Measurements from ENCODE around the gene ATAD1. TPM values are rescaled to one million over a fixed set of nuclear protein-coding genes. Genes with fewer than 3 reads are reported as not detected.
"Not testable (repeated sequence)": the region's sequence is repeated elsewhere in the genome, so short reads cannot be mapped to it uniquely, and the experiment has no call there.

The ATAD1 gene
- total RNA-seq, 1 experiment from 2014 or later, result 26.3 TPM

DNA sequence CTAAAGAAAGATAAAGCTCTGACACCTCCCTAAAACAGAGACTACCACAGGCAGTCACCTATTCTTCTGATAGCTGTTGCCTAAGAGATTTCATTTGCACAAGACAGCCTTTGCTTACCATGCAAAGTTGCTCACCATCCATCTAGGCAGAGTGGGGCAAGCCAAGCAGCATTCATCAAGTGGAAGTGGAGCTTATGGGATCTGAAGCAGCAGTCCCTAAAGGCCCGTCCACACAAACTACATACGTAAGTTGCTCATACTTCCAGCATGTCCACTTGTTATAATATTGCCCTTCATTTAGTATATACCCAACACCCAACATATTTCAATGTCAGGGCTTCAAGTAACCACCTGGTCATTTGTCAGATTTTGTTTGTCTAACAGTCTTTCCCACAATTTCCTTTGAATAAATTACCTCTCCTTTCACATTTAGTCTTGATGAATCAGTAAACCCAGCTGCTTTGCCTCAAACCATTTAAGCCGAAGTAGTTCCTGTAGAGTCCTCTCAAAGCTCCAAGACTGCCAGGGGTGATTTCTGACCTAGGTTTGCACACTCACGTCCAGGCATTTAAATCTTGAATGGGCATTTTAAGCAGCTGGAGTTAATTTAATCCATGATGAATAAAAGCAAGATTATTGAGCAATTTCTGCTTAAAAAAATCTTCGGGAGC lies 67.9 kb downstream of the ATAD1 start:
- POLR2A ChIA-PET (ENCODE audit: unreplicated experiment), result no interaction called here
- H3K4me3 ChIP-seq, result no peak overlapping the region
- H3K4me2 ChIP-seq, result no peak overlapping the region
- H3K9me2 ChIP-seq (ENCODE audit: insufficient read depth), result no peaks in the 10 kb centered on the region
- H3K27me3 ChIP-seq (ENCODE audit: insufficient read depth, low read depth), result no peaks in the 10 kb centered on the region
- no peak overlapping the region for H3K27ac ChIP-seq
- no peaks in the 10 kb centered on the region for H3K79me2 ChIP-seq (ENCODE audit: low read depth)
- no peaks in the 10 kb centered on the region for H3K4me1 ChIP-seq (replicated peaks; ENCODE audit: insufficient read depth)
- peaks cover 6% of the 10 kb centered on the region; the same call in 1 of the 2 replicates for H3F3A ChIP-seq (ENCODE audit: insufficient read depth, low read depth)
- no peak for TF ChIP-seq EZH2 (IDR thresholded peaks at IDR 0.05; ENCODE audit: low read depth)
- TF ChIP-seq, protein P1, sequence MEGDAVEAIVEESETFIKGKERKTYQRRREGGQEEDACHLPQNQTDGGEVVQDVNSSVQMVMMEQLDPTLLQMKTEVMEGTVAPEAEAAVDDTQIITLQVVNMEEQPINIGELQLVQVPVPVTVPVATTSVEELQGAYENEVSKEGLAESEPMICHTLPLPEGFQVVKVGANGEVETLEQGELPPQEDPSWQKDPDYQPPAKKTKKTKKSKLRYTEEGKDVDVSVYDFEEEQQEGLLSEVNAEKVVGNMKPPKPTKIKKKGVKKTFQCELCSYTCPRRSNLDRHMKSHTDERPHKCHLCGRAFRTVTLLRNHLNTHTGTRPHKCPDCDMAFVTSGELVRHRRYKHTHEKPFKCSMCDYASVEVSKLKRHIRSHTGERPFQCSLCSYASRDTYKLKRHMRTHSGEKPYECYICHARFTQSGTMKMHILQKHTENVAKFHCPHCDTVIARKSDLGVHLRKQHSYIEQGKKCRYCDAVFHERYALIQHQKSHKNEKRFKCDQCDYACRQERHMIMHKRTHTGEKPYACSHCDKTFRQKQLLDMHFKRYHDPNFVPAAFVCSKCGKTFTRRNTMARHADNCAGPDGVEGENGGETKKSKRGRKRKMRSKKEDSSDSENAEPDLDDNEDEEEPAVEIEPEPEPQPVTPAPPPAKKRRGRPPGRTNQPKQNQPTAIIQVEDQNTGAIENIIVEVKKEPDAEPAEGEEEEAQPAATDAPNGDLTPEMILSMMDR (conservative IDR thresholded peaks at IDR 0.05), result no peak
- no peaks in the 10 kb centered on the region for H3K9me3 ChIP-seq (ENCODE audit: insufficient read depth, low read depth)
- H4K20me1 ChIP-seq (ENCODE audit: insufficient read depth), result no peaks in the 10 kb centered on the region
- no peak overlapping the region for H2AFZ ChIP-seq
- BruUV-seq (replicated peaks), result no TSS peak
- H3K36me3 ChIP-seq (ENCODE audit: low read depth), result no peaks in the 10 kb centered on the region
- intact Hi-C loops (cut with micrococcal nuclease; ENCODE audit: unreplicated experiment), result no loop called here
- no peak for DNase-seq
- CTCF ChIA-PET, result no interaction called here

DNA sequence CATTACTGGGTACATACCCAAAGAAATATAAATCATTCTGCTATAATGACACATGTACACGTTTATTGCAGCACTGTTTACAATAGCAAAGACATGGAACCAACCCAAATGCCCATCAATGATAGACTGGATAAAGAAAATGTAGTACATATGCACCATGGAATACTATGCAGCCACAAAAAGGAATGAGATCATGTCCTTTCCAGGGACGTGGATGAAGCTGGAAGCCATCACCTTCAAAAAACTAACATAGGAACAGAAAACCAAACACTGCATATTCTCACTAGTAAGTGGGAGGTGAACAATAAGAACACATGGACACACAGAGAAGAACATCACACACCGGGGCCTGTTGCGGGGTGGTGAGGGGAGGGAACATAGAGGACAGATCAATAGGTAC lies 69.8 kb downstream of the ATAD1 start:
- H3K4me2 ChIP-seq; H3K9me2 ChIP-seq (ENCODE audit: insufficient read depth); POLR2A ChIA-PET (ENCODE audit: unreplicated experiment); intact Hi-C loops (cut with micrococcal nuclease; ENCODE audit: unreplicated experiment); BruUV-seq (replicated peaks); DNase-seq; H3K4me1 ChIP-seq (replicated peaks; ENCODE audit: insufficient read depth); H2AFZ ChIP-seq; H3F3A ChIP-seq (ENCODE audit: insufficient read depth, low read depth); H3K4me3 ChIP-seq; H3K79me2 ChIP-seq (ENCODE audit: low read depth); H3K27ac ChIP-seq; H3K36me3 ChIP-seq (ENCODE audit: low read depth); H4K20me1 ChIP-seq (ENCODE audit: insufficient read depth); H3K27me3 ChIP-seq (ENCODE audit: insufficient read depth, low read depth); H3K9me3 ChIP-seq (ENCODE audit: insufficient read depth, low read depth): not testable (repeated sequence)
- CTCF ChIA-PET, result interaction anchor here (0.6 kb wide), 1 partner anchor 666 kb away, joined by 3 read pairs; no protein-coding TSS in a partner anchor

DNA sequence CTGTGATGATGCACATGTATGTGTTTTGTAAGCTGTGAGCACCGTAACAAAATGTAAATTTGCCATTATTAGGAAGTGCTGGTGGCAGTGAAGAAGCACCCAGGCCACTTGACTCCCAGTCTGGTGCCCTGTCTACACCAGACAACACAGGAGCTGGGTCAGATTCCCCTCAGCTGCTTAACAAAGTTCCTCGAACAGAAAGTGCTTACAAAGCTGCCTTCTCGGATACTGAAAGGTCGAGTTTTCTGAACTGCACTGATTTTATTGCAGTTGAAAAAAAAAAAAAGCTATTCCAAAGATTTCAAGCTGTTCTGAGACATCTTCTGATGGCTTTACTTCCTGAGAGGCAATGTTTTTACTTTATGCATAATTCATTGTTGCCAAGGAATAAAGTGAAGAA lies 71.1 kb downstream of the ATAD1 start:
- no peaks in the 10 kb centered on the region for H3K79me2 ChIP-seq (ENCODE audit: low read depth)
- no peaks in the 10 kb centered on the region for H4K20me1 ChIP-seq (ENCODE audit: insufficient read depth)
- H3K27ac ChIP-seq, result no peak overlapping the region
- no peaks in the 10 kb centered on the region for H3K36me3 ChIP-seq (ENCODE audit: low read depth)
- no peak for DNase-seq
- no peak for TF ChIP-seq EZH2 (IDR thresholded peaks at IDR 0.05; ENCODE audit: low read depth)
- TF ChIP-seq, protein P1 (conservative IDR thresholded peaks at IDR 0.05), result no peak
- POLR2A ChIA-PET (ENCODE audit: unreplicated experiment), result interaction anchor here (0.7 kb wide), 1 partner anchor 28 kb away, joined by 3 read pairs; no protein-coding TSS in a partner anchor
- H3K4me1 ChIP-seq (replicated peaks; ENCODE audit: insufficient read depth), result no peaks in the 10 kb centered on the region
- no TSS peak for BruUV-seq (replicated peaks)
- H3F3A ChIP-seq (ENCODE audit: insufficient read depth, low read depth), result peaks cover 6% of the 10 kb centered on the region; the same call in 1 of the 2 replicates
- no peak overlapping the region for H3K4me3 ChIP-seq
- no peaks in the 10 kb centered on the region for H3K27me3 ChIP-seq (ENCODE audit: insufficient read depth, low read depth)
- H3K9me3 ChIP-seq (ENCODE audit: insufficient read depth, low read depth), result no peaks in the 10 kb centered on the region
- no peak overlapping the region for H2AFZ ChIP-seq
- CTCF ChIA-PET, result no interaction called here
- H3K4me2 ChIP-seq, result no peak overlapping the region
- no peaks in the 10 kb centered on the region for H3K9me2 ChIP-seq (ENCODE audit: insufficient read depth)
- intact Hi-C loops (cut with micrococcal nuclease; ENCODE audit: unreplicated experiment), result no loop called here

DNA sequence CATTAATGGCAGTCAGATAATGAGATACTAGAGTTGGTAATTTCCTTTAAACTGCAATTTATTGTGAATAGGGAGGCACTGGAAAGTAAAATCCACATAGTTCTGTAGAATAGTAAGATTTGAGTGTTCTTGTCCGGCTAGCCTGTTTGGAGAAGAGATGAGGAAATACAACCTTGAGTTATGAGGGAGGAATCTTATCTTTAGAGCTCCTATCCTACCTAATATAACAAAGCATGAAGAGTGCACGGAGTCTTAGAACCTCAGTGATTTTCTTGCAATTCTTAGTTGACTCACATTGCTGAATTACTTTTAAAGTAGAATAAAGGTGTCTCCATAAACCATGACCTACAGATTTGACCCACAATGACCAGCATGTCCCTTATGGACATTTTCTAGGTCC lies 73.4 kb downstream of the ATAD1 start:
- intact Hi-C loops (cut with micrococcal nuclease; ENCODE audit: unreplicated experiment), result no loop called here
- ChIA-PET POLR2A (ENCODE audit: unreplicated experiment) (no interaction called here), CTCF (no interaction called here)
- H3K4me3 ChIP-seq, result no peak overlapping the region
- H3K27me3 ChIP-seq (ENCODE audit: insufficient read depth, low read depth), result no peaks in the 10 kb centered on the region
- H3K9me2 ChIP-seq (ENCODE audit: insufficient read depth), result no peaks in the 10 kb centered on the region
- H3K9me3 ChIP-seq (ENCODE audit: insufficient read depth, low read depth), result no peaks in the 10 kb centered on the region
- no peak overlapping the region for H3K4me2 ChIP-seq
- DNase-seq, result no peak
- no TSS peak for BruUV-seq (replicated peaks)
- TF ChIP-seq, protein P1 (conservative IDR thresholded peaks at IDR 0.05), result no peak
- no peak for TF ChIP-seq EZH2 (IDR thresholded peaks at IDR 0.05; ENCODE audit: low read depth)
- no peak overlapping the region for H2AFZ ChIP-seq
- H3K79me2 ChIP-seq (ENCODE audit: low read depth), result no peaks in the 10 kb centered on the region
- H3F3A ChIP-seq (ENCODE audit: insufficient read depth, low read depth), result no peaks in the 10 kb centered on the region
- no peaks in the 10 kb centered on the region for H4K20me1 ChIP-seq (ENCODE audit: insufficient read depth)
- H3K4me1 ChIP-seq (replicated peaks; ENCODE audit: insufficient read depth), result 0 out of 2 replicates have a peak, but pooled peaks cover 3% of the 10 kb centered on the region
- H3K27ac ChIP-seq, result no peak overlapping the region
- H3K36me3 ChIP-seq (ENCODE audit: low read depth), result no peaks in the 10 kb centered on the region

DNA sequence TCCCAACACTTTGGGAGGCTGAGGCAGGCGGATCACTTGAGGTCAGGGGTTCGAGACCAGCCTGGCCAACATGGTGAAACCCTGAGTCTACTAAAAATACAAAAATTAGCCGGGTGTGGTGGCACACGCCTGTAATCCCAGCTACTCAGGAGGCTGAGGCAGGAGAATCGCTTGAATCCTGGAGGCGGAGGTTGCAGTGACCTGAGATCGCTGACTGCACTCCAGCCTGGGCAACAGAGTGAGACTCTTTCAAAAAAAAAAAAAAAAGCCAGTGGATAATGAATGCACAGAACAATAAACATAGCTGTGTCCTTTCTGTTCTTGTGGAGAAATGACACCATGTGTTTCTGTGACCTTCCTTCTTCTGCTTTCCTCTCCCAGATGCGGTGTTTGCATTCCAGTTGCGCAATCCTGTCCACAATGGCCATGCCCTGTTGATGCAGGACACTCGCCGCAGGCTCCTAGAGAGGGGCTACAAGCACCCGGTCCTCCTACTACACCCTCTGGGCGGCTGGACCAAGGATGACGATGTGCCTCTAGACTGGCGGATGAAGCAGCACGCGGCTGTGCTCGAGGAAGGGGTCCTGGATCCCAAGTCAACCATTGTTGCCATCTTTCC lies 74.9 kb downstream of the ATAD1 start:
- H3K27me3 ChIP-seq (ENCODE audit: insufficient read depth, low read depth); POLR2A ChIA-PET (ENCODE audit: unreplicated experiment); H4K20me1 ChIP-seq (ENCODE audit: insufficient read depth); H3K4me2 ChIP-seq; H3F3A ChIP-seq (ENCODE audit: insufficient read depth, low read depth); H3K4me3 ChIP-seq; H2AFZ ChIP-seq; intact Hi-C loops (cut with micrococcal nuclease; ENCODE audit: unreplicated experiment); H3K9me2 ChIP-seq (ENCODE audit: insufficient read depth); H3K4me1 ChIP-seq (replicated peaks; ENCODE audit: insufficient read depth); BruUV-seq (replicated peaks); H3K27ac ChIP-seq; H3K36me3 ChIP-seq (ENCODE audit: low read depth); H3K79me2 ChIP-seq (ENCODE audit: low read depth); H3K9me3 ChIP-seq (ENCODE audit: insufficient read depth, low read depth); DNase-seq: not testable (repeated sequence)
- CTCF ChIA-PET, result interaction anchor here (0.6 kb wide), 1 partner anchor 153 kb away, joined by 4 read pairs; no protein-coding TSS in a partner anchor
